Measurements from ENCODE around the gene CD69. TPM values are rescaled to one million over a fixed set of nuclear protein-coding genes. Genes with fewer than 3 reads are reported as not detected.

CD69 gene
- total RNA-seq, 1 experiment from 2014 or later: not detected

DNA sequence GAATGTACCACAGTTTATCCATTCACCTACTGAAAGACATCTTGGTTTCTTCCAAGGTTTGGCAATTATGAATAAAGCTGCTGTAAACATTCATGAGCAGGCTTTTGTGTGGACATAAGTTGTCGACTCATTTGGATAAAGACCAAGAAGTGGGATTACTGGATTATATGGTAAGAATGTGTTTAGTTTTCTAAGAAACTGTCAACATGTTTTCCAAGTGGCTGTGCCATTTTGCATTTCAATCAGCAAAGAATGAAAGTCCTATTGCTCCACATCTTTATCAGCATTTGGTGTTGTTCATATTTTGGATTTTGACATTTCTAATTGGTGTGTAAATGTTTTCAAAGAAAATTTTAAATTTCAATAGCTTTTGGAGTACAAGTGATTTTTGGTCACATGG lies 39.3 kb upstream of the CD69 start:
- Histone ChIP-seq H2AFZ (ENCODE audit: low read length) (no peak overlapping the region), H3K9ac (ENCODE audit: extremely low read depth, insufficient read length, low read length) (no peak overlapping the region), H4K5ac (ENCODE audit: insufficient read length, low read depth, low read length) (no peak overlapping the region), H3K27me3 (ENCODE audit: insufficient read depth, low read length) (no peaks in the 10 kb centered on the region), H3K23me2 (ENCODE audit: insufficient read length, low read depth, low read length, poor library complexity, severe bottlenecking) (no peaks in the 10 kb centered on the region), H3K27ac (ENCODE audit: insufficient read length, low read depth, low read length) (no peak overlapping the region), H3K9me3 (ENCODE audit: control insufficient read depth, low read depth, low read length) (no peaks in the 10 kb centered on the region), H3K23ac (ENCODE audit: insufficient read length, low read depth, low read length) (no peak overlapping the region), H3K56ac (ENCODE audit: insufficient read length, low read depth, low read length) (no peak overlapping the region), H3K79me1 (ENCODE audit: insufficient read depth, low read depth, low read length, poor library complexity, severe bottlenecking) (no peaks in the 10 kb centered on the region), H3K4ac (ENCODE audit: low read depth, low read length) (no peak overlapping the region), H3K14ac (ENCODE audit: insufficient read depth, low read length) (no peak overlapping the region), H3T11ph (ENCODE audit: low read length) (no peak overlapping the region), H4K91ac (ENCODE audit: insufficient read length, low read depth, low read length) (no peak overlapping the region), H3K18ac (ENCODE audit: insufficient read length, low read depth, low read length) (no peak overlapping the region), H2BK120ac (ENCODE audit: low read depth, low read length, poor library complexity, severe bottlenecking) (no peak overlapping the region), H4K20me1 (ENCODE audit: control insufficient read depth, insufficient read depth, insufficient read length) (no peaks in the 10 kb centered on the region), H2AK5ac (ENCODE audit: insufficient read length, low read length) (no peak overlapping the region), H2BK15ac (ENCODE audit: low read depth, low read length) (no peak overlapping the region), H2BK5ac (ENCODE audit: insufficient read length, low read length) (no peak overlapping the region), H2BK20ac (ENCODE audit: low read depth, low read length, poor library complexity, severe bottlenecking) (no peak overlapping the region), H3K79me2 (ENCODE audit: insufficient read depth, low read length) (no peaks in the 10 kb centered on the region), H3K4me1 (ENCODE audit: insufficient read depth, low read length) (peaks cover 1% of the 10 kb centered on the region; the same call in 1 of the 2 replicates), H2BK12ac (ENCODE audit: insufficient read length, low read depth, low read length) (no peak overlapping the region), H4K8ac (replicated peaks; ENCODE audit: insufficient read length, low read depth, low read length) (no peak overlapping the region), H3K4me2 (ENCODE audit: insufficient read depth, insufficient read length, low read length) (no peak overlapping the region)
- Mint-ChIP-seq H3K4me1 (peaks cover 7 to 9% of the 10 kb centered on the region in 2 experiments), H3K36me3 (ENCODE audit: insufficient read depth in 1 of 3, low read depth in 3 of 3) (no peaks in the 10 kb centered on the region), H3K4me3 (no peak overlapping the region), H3K9me3 (peaks cover 2% of the 10 kb centered on the region in 2 experiments; a peak in 2 of 5 replicates), H3K27me3 (ENCODE audit: low read depth) (no peaks in the 10 kb centered on the region), H3K27ac (no peak overlapping the region)
- DNase-seq: no peak
- no CpG with 5 or more reads among the region's 1 CpG for WGBS (ENCODE audit: extremely low coverage, insufficient read length, low lambda C conversion rate)
- TF ChIP-seq, protein P1, sequence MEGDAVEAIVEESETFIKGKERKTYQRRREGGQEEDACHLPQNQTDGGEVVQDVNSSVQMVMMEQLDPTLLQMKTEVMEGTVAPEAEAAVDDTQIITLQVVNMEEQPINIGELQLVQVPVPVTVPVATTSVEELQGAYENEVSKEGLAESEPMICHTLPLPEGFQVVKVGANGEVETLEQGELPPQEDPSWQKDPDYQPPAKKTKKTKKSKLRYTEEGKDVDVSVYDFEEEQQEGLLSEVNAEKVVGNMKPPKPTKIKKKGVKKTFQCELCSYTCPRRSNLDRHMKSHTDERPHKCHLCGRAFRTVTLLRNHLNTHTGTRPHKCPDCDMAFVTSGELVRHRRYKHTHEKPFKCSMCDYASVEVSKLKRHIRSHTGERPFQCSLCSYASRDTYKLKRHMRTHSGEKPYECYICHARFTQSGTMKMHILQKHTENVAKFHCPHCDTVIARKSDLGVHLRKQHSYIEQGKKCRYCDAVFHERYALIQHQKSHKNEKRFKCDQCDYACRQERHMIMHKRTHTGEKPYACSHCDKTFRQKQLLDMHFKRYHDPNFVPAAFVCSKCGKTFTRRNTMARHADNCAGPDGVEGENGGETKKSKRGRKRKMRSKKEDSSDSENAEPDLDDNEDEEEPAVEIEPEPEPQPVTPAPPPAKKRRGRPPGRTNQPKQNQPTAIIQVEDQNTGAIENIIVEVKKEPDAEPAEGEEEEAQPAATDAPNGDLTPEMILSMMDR (conservative IDR thresholded peaks at IDR 0.05): no peak

Measured in H9 (cell line).